Hypothalamus (tissue), 51 donors: ENCODE data around the gene PDCL3.

Experiments used
- DNase-seq, 51 donors: peaks; one replicate each; lab custom pipeline; 2025; lab: John Stamatoyannopoulos, UW

The PDCL3 gene

GRCh38 chr2:100562613-100563406, at the start of gene PDCL3:
Gene PDCL3 (plus strand): TSS chr2:100562993. CDS start chr2:100563068, 75 bp downstream.
- peak; percentile 75 to 99 (median 94) for DNase-seq

DNA sequence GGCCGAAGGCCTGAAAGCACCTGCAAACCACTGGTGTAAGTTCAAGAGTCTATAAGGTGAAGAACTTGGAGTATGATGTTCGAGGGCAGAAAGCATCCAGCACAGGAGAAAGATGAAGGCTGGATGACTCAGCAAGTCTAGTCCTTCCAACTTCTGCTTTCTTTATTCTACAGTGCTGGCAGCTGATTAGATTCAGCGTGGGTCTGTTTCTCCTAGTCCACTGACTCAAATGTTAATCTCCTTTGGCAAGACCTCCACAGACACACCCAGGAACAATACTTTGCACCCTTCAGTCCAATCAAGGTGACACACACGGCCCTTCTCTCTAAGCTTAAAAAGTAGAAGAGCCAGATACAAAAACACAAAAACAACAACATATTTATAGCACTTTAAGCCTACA, 49.1 kb upstream of the PDCL3 start:
- DNase-seq, result peak in 1 of 51 donors; percentile 17

DNA sequence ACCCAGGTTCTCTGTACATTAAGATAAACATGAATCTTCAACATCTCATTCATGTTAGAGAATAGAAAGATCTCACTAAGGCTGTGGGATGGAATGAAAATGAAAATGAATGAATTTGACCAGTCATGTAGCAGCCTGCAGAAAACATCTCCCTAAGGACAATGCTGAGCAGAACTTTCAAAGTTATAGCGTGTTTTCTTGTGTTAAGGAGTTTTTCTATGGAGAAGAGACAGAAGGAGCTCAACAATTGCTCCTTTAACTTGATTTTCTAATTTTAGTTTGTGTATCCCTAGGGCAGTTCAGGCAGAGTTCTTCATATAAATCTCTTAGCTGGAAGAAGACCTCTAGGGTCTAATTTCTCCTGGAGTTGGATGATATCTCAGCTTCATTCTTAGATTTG, 45.2 kb upstream of the PDCL3 start:
- DNase-seq, result no peak

- DNase-seq, result no peak
These were observed 44.0 kb upstream of the PDCL3 start for GRCh38 chr2:100518801-100519200.

DNA sequence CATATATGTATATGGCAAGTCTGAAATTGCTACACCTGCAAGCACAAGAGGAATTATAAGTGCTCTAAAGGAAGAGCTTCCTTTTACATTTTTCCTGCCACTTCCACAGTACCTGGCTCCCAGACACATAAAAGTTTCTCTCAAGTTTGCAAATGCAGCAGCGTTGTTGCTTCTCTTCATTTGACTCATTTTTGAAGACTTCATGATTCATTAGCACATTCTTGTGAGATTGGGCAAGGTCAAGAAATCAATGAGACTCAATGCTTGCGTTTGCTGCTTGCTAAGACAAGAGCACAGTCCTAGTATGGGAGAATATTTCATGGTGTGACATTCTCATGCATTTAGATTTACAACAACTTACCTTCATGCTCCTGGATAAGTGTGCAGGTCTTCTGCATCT, 42.6 kb upstream of the PDCL3 start:
- DNase-seq, result no peak

GRCh38 chr2:100522430-100522829, 40.4 kb upstream of the PDCL3 start:
- no peak for DNase-seq

- peak in 1 of 51 donors; percentile 15 for DNase-seq
These were observed 38.5 kb upstream of the PDCL3 start for GRCh38 chr2:100524331-100524730.

GRCh38 chr2:100526868-100527267, 35.9 kb upstream of the PDCL3 start:
- no peak for DNase-seq

- no peak for DNase-seq
These were observed 35.3 kb upstream of the PDCL3 start for GRCh38 chr2:100527440-100528015.

DNA sequence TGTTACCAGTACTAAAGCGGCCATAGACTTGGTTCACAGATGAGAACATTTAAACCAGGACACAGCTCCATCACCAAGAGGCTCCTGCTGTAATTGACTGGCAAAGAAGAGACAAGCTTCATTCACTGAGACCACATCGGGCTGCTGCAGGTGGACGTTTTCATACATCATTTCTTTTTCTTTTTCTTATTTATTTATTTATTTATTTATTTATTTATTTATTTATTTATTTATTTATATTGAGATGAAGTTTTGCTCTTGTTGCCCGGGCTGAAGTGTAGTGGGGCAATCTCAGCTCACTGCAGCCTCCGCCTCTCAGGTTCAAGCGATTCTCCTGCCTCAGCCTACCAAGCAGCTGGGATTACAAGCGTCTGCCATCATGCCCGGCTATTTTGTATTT, 33.6 kb upstream of the PDCL3 start:
- no peak for DNase-seq

DNA sequence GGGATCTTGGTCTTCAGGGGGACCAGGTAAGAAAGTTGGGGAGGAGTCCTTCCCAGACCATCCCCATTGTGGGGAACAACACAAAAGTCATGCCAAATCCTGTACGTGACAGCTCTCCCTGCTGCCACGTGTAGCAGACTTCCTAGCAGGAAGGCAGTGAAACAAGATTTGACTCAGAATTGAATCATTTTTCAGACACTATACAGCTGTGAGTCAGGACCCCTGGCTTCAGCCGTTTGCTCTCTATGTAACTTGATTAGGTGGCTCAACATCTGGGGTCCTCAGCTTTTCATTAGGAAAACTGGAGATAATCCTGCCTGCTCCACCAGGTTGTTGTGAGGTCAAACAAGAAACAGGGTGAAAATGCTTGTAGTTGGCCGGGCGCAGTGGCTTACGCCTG, 32.9 kb upstream of the PDCL3 start:
- no peak for DNase-seq

DNA sequence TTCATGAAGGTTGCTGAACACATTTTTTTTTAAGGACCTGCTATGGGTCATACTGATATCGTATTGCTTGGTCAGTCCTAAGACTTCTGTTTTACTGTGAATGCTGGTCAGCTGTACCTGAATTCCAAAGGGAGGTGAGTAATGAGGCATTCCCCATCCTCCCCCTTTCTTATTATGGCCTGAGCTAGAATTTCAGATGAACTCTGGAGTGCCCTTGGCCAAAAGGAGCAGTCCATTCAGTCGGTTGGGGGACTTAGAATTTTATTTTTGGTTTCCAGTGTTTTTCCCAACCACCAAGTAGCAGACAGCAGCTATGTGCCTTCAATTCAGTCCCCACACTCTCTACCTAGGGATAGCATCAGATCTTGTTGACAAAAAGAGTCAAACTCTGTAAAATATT, 26.9 kb upstream of the PDCL3 start:
- DNase-seq, result no peak

- no peak for DNase-seq
These were observed 24.9 kb upstream of the PDCL3 start for GRCh38 chr2:100537918-100538317.

GRCh38 chr2:100539221-100539620, 23.6 kb upstream of the PDCL3 start:
- DNase-seq, result no peak

- DNase-seq, result no peak
These were observed 21.4 kb upstream of the PDCL3 start for GRCh38 chr2:100541404-100541803.

GRCh38 chr2:100542418-100542817, 20.4 kb upstream of the PDCL3 start:
- DNase-seq, result no peak

GRCh38 chr2:100544911-100545596, 17.7 kb upstream of the PDCL3 start:
- no peak for DNase-seq

GRCh38 chr2:100546469-100546868, 16.3 kb upstream of the PDCL3 start:
- DNase-seq, result no peak

DNA sequence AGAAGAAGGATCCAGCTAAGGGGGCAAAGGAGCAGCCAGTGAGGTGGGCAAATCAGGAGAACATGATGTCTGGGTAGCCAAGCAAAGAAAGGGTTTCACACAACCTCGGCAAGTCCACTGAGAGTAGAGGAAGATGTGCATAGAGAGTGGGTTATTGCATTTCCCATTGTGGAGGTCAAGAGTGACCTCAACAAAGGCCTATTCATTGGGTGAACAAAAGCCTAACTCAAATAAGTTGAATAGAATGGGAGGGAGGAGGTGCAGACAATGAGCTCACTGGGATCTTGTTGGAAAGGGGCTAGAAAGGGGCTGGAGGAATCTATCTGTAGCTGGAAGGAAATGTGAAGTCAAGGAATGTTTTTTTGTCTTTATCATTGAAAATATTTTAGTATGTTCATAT, 14.0 kb upstream of the PDCL3 start:
- peak in 20 of 51 donors; percentile 7 to 90 (median 30) for DNase-seq

DNA sequence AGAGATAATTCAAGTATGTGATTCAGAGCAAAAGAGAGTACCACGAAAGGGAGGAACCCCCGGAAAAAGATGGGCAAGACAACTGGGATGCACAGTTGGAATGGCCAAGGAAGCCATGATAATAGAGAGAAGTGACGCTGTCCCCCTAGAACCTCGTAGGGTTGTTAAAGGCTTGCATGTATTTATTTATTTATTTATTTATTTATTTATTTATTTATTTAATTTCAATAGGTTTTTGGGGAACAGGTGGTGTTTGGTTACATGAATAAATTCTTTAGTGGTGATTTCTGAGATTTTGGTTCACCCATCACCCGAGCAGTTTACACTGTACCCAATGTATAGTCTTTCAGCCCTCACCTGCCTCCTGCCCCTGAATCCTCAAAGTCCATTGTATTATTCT, 11.5 kb upstream of the PDCL3 start:
- DNase-seq, result no peak

GRCh38 chr2:100554798-100555407, 7.9 kb upstream of the PDCL3 start:
- DNase-seq, result no peak
